Mucosa of rectum (tissue), 2 donors: ENCODE data around the gene LYRM4.

Source experiments
- H3K27ac ChIP-seq, 2 donors: one replicate each; pipeline ENCODE4 v1.7.0; 2013; ENCODE audit warnings: inconsistent platforms in 2 of 2, low read depth in 2 of 2, low read length in 2 of 2
- H3K27me3 ChIP-seq, 2 donors: one replicate each; pipeline ENCODE4 v1.7.0; 2013; ENCODE audit warnings: low read length in 2 of 2; ENCODE audit not compliant: control insufficient read depth in 2 of 2, insufficient read depth in 2 of 2
- H3K36me3 ChIP-seq, 2 donors: one replicate each; pipeline ENCODE4 v1.7.0; 2013; ENCODE audit warnings: low read length in 2 of 2; ENCODE audit not compliant: control insufficient read depth in 2 of 2, insufficient read depth in 2 of 2
- H3K4me1 ChIP-seq, 2 donors: one replicate each; pipeline ENCODE4 v1.7.0; 2013; ENCODE audit warnings: low read length in 2 of 2, mild to moderate bottlenecking in 1 of 2; ENCODE audit not compliant: control insufficient read depth in 2 of 2, insufficient read depth in 2 of 2
- H3K4me3 ChIP-seq, 2 donors: one replicate each; pipeline ENCODE4 v1.7.0; 2013; ENCODE audit warnings: low read length in 2 of 2
- H3K9ac ChIP-seq, 2 donors: one replicate each; pipeline ENCODE4 v1.7.0; 2013; ENCODE audit warnings: low read length in 2 of 2, low read depth in 1 of 2, mild to moderate bottlenecking in 1 of 2
- H3K9me3 ChIP-seq, 2 donors: one replicate each; pipeline ENCODE4 v1.7.0; 2013; ENCODE audit warnings: low read length in 2 of 2; ENCODE audit not compliant: control insufficient read depth in 2 of 2
- donor health status: healthy.
- donor health status: Normal muscosa, but diverticular disease.

The LYRM4 gene

DNA sequence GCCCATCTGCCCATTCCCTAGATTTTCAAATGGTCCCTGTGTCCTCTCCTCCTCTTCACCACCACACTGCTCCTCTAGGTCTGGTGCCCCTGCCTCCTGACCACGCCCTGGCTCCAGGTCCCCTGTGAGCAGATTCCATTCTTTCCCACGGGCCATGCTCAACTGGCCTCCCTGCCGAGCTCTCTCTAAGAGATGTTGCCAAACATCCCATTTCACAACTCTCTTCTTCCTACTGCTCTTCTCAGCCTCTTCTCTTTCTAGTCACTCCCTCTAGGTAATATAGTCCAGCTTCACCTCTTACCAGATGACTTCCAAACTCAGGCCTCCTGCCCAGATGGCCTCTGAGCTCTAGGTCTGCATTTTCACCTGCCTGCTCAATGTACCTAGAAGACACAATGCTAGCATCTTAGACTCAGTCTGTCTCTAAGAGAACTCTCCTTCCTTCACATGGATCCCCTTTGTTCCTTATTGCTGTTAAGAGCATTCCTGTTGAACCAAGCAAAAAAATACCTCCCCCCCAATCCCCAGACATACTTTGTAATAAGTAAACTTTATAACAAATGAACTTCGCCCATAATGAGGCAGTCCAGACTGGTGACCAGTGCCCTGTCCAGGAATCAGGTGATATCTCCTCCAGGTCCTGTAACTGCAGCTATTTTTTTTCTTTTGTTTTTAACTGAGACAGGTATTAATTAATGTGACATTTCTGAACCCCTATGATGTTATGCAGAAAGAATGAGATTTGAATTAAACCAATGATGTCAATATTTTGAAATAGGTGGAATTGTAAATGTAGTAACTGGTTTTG, 79.0 kb downstream of the LYRM4 start:
- H3K27ac ChIP-seq = no peak overlapping the region
- H3K4me1 ChIP-seq = no peaks in the 10 kb centered on the region
- H3K36me3 ChIP-seq = no peaks in the 10 kb centered on the region
- no peak overlapping the region for H3K9ac ChIP-seq
- no peak overlapping the region for H3K4me3 ChIP-seq
- H3K27me3 ChIP-seq = no peaks in the 10 kb centered on the region
- no peaks in the 10 kb centered on the region for H3K9me3 ChIP-seq

DNA sequence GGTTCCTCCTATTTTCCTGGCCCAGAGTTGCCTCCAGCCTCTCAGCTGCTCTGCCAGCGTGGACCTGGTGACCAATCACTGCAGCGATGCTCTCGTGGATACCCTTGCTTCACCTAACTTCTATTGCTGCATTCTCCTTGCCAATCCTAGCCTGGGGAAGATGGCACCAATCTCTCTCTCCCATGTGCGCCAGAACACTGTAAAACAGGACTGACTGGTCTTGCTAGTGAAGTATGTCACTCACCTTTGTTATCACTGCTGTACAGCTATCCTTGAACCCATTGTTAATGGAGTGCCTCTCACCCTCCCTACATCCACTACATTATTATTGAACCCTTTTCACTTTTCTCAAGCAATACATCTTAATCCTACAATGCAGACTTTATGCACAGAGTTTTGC, 80.1 kb downstream of the LYRM4 start:
- H3K9me3 ChIP-seq = no peaks in the 10 kb centered on the region
- no peaks in the 10 kb centered on the region for H3K36me3 ChIP-seq
- H3K9ac ChIP-seq = no peak overlapping the region
- H3K27ac ChIP-seq = no peak overlapping the region
- H3K27me3 ChIP-seq = no peaks in the 10 kb centered on the region
- no peak overlapping the region for H3K4me3 ChIP-seq
- no peaks in the 10 kb centered on the region for H3K4me1 ChIP-seq

DNA sequence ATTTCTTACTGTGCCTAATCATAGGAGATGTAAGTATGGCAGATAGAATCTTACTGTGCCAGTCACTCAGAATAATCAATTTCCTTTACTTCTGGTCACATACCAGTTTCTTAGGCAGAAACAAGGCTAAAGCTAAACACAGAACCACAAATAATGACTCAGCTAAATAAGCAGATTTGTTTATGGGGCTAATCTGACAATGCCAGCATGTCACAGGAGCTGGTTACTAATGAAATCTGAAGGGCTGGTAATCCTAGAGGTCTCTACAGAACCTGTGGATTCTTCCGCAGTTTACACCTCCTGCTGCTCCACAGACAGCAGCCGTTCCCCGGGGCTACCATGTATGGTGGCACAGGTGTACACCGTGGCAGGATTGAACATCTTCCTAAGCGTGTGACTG, 80.8 kb downstream of the LYRM4 start:
- H3K27ac ChIP-seq = no peak overlapping the region
- no peak overlapping the region for H3K9ac ChIP-seq
- no peaks in the 10 kb centered on the region for H3K27me3 ChIP-seq
- no peaks in the 10 kb centered on the region for H3K9me3 ChIP-seq
- no peaks in the 10 kb centered on the region for H3K36me3 ChIP-seq
- H3K4me1 ChIP-seq = no peaks in the 10 kb centered on the region
- no peak overlapping the region for H3K4me3 ChIP-seq

DNA sequence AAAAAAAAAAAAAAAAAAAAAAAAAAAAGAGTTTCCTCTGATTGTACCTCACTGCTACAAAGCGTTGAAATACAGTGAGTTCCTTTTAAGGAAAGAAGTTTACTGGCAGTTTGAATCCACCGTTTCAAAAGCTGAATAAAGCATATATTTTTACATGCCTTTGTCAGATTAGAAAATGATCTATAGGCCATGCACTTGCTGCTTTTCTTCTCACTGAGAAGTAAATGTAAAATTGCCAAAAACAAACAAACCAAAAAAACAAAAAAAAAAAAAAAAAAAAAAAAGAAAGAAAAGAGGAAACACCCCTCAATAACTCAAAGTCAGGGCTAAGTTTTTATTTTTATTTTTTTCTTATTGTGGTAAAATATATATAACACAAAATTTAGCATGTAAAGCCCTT, 81.9 kb downstream of the LYRM4 start:
- Histone ChIP-seq H3K4me1 (no peaks in the 10 kb centered on the region), H3K36me3 (no peaks in the 10 kb centered on the region), H3K4me3 (no peak overlapping the region), H3K27me3 (no peaks in the 10 kb centered on the region), H3K9me3 (no peaks in the 10 kb centered on the region), H3K9ac (no peak overlapping the region), H3K27ac (no peak overlapping the region)

DNA sequence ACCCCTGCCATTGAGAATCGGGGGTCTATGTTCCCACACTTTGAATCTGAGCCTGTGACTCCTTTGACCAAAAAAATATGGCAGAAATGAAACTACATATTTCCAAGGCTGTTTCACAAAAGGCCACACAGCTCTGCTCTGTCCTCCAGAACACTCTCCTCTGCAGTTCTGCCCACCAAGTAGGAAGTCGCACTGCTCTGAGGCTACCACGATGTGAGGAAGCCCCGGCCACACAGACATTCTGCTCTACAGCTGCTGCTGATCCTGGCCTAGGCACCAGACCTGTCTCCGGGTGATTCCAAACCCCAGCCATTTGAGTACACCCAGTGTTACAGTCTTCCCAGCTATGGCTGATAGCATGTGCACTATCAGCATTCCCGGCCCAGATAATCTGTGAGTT, 85.1 kb downstream of the LYRM4 start:
- no peak overlapping the region for H3K27ac ChIP-seq
- no peaks in the 10 kb centered on the region for H3K36me3 ChIP-seq
- no peaks in the 10 kb centered on the region for H3K27me3 ChIP-seq
- no peaks in the 10 kb centered on the region for H3K9me3 ChIP-seq
- H3K4me3 ChIP-seq = no peak overlapping the region
- H3K4me1 ChIP-seq = no peaks in the 10 kb centered on the region
- H3K9ac ChIP-seq = no peak overlapping the region

DNA sequence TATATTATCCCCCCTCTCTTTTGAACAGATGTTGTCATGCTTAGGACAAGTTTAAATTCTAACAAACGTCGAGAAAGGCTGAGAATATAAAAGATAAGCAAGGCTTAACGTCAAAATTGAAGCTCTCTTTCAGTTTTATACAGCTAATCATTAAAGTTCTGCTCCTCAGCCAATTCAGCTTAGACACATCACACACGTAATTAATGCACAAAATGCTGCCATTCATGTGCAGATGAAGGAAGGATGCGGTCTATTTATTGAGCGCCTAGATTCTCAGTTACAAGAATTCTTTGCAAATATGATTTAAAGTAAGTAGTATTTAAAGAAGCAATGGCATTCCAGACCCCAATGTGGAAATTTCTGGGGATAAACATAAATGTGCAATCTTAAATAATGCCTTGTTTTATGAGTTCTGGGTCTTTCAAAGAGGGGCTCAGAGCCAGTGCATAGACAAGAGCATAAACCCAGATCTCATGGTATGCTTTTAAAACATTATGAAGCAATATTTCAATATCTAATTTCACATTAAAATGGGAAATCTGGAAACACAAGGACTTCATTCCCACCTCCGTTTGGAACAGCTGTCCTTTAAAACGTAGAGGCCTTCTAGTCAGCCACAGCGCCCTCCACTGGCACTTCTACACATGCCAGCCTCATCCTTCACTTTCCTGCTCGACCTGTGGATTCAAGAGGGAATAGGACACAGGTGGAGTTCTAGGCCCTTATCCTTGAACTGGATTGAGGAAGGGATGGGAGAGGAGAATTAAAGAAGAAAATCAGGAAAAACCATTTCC, 85.8 kb downstream of the LYRM4 start:
- H3K4me1 ChIP-seq = no peaks in the 10 kb centered on the region
- peak overlapping the region in 1 of 2 donors; percentile 27 for H3K27ac ChIP-seq
- H3K4me3 ChIP-seq = peak overlapping the region in 1 of 2 donors; percentile 37
- H3K27me3 ChIP-seq = no peaks in the 10 kb centered on the region
- H3K9ac ChIP-seq = no peak overlapping the region
- no peaks in the 10 kb centered on the region for H3K9me3 ChIP-seq
- H3K36me3 ChIP-seq = no peaks in the 10 kb centered on the region

DNA sequence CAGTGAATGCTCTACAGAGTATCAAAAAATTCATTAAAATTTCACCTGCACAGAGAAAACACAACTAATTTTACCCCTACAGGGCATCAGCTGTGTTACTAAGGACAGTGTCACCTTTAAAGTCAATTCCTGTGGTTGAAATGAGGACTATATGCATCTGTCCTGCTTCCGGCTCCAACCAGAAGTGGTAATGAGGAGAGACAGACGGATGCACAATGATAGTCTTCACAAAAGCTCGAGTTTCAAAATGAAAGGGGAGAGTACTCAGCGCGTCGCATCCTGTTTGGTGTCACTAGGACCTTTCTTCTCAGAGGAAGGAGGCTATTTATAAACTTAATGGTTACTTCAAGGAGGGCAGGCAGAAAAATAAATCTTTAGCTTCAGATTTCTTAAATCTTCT, 86.5 kb downstream of the LYRM4 start:
- peak overlapping the region in 1 of 2 donors; percentile 5 for H3K27ac ChIP-seq
- no peak overlapping the region for H3K9ac ChIP-seq
- H3K4me1 ChIP-seq = no peaks in the 10 kb centered on the region
- H3K9me3 ChIP-seq = no peaks in the 10 kb centered on the region
- no peaks in the 10 kb centered on the region for H3K27me3 ChIP-seq
- no peaks in the 10 kb centered on the region for H3K36me3 ChIP-seq
- peak overlapping the region; percentile 18 to 45 for H3K4me3 ChIP-seq

DNA sequence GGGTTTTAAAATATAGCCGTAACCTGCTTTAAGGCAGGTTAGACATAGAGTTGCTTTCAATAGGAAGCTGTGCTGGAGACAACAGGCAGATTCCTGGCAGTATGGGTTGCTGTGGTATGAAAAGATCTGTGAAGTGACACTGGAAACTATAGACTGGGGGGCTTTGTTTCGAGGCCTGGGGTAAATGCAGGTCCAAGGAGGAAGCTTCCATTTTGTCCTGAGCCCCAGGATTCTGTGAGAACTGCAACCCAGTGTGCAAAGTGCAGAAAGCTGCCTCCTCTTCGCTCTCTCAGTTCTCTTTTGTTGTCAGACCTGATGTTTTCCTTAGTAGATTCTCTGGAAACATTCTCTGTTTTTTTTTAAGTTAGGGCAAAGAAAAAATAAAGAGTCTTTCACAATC, 86.9 kb downstream of the LYRM4 start:
- H3K4me1 ChIP-seq = no peaks in the 10 kb centered on the region
- H3K27me3 ChIP-seq = no peaks in the 10 kb centered on the region
- no peaks in the 10 kb centered on the region for H3K9me3 ChIP-seq
- H3K4me3 ChIP-seq = peak overlapping the region in 1 of 2 donors; percentile 45
- no peak overlapping the region for H3K9ac ChIP-seq
- H3K36me3 ChIP-seq = no peaks in the 10 kb centered on the region
- H3K27ac ChIP-seq = peak overlapping the region in 1 of 2 donors; percentile 5

DNA sequence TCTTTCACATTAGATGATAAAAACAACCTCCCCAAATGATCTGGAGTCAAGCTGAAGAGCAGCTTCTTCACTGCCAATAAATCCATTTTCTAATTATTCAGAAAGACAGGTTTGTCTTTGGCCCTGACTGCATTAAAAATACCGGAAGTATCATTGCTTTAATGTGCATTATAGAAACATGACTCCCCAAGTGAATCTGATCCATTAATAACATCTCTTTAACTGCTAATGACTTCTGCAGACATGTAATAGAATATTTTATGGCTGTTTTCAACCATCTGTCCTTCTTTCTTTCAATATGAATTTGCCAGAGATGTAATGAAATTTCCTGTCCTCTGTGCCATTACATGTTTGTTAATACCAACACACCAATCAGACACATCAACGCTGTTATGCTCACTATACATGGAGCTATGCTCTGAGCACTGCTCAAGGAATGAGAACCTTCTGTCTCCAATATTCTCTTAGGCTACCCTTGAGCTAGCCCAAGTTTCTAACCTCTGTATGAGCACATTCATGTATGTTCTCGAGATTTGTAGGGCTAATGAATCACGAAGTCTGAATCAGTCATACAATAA, 87.8 kb downstream of the LYRM4 start:
- Histone ChIP-seq H3K4me3 (no peak overlapping the region), H3K9me3 (no peaks in the 10 kb centered on the region), H3K27ac (no peak overlapping the region), H3K27me3 (no peaks in the 10 kb centered on the region), H3K36me3 (no peaks in the 10 kb centered on the region), H3K9ac (no peak overlapping the region), H3K4me1 (no peaks in the 10 kb centered on the region)

DNA sequence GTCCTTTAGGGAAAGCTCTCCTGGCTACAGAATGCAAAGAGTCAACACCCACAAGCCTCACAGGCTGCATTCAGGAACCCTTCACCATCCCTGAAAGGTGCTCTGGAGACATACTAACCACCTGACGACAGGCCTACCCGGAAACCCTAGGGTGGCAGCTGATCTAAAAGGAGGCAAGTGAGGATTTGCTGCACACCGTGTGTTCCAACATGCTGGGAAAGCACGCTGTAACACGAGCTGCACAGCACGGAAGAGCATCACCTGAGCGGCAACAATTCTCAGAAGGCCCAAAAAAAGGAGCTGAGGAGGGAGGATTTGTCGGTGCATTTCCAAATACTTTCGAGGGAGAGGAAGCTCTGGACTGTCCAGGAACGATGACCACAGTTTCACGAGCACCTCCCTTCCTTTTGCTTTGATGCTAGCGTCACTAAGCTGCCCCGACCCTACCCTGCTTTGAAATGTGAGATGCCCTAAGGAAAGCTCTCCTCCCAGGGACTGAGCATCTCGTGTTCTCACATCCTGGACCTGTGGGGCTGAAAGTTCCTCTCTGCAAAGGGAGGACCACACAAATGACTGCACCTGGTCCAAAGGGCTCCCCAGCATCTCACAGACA, 88.6 kb downstream of the LYRM4 start:
- no peaks in the 10 kb centered on the region for H3K27me3 ChIP-seq
- no peak overlapping the region for H3K9ac ChIP-seq

More for the DNA sequence above, 88.6 kb downstream of the LYRM4 start:
- H3K4me3 ChIP-seq = no peak overlapping the region
- H3K9me3 ChIP-seq = no peaks in the 10 kb centered on the region
- no peak overlapping the region for H3K27ac ChIP-seq
- H3K36me3 ChIP-seq = no peaks in the 10 kb centered on the region
- H3K4me1 ChIP-seq = no peaks in the 10 kb centered on the region
